Measurements from ENCODE around the gene NEXN. TPM values are rescaled to one million over a fixed set of nuclear protein-coding genes. Genes with fewer than 3 reads are reported as not detected.

Gene NEXN
- total and polyA plus RNA-seq, 2 of the 13 experiments (the other 11 are each of a cell fraction or from before 2014, with no cell fraction given), result 0.07 to 0.97 TPM

- TF ChIP-seq, protein P1, sequence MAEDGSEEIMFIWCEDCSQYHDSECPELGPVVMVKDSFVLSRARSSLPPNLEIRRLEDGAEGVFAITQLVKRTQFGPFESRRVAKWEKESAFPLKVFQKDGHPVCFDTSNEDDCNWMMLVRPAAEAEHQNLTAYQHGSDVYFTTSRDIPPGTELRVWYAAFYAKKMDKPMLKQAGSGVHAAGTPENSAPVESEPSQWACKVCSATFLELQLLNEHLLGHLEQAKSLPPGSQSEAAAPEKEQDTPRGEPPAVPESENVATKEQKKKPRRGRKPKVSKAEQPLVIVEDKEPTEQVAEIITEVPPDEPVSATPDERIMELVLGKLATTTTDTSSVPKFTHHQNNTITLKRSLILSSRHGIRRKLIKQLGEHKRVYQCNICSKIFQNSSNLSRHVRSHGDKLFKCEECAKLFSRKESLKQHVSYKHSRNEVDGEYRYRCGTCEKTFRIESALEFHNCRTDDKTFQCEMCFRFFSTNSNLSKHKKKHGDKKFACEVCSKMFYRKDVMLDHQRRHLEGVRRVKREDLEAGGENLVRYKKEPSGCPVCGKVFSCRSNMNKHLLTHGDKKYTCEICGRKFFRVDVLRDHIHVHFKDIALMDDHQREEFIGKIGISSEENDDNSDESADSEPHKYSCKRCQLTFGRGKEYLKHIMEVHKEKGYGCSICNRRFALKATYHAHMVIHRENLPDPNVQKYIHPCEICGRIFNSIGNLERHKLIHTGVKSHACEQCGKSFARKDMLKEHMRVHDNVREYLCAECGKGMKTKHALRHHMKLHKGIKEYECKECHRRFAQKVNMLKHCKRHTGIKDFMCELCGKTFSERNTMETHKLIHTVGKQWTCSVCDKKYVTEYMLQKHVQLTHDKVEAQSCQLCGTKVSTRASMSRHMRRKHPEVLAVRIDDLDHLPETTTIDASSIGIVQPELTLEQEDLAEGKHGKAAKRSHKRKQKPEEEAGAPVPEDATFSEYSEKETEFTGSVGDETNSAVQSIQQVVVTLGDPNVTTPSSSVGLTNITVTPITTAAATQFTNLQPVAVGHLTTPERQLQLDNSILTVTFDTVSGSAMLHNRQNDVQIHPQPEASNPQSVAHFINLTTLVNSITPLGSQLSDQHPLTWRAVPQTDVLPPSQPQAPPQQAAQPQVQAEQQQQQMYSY (CRISPR knock-in tag; IDR thresholded peaks at IDR 0.05), result no peak
- TF ChIP-seq ZNF749 (CRISPR knock-in tag; IDR thresholded peaks at IDR 0.05; ENCODE audit: borderline replicate concordance) (no peak), TOE1 (CRISPR knock-in tag; IDR thresholded peaks at IDR 0.05) (no peak), LRRFIP1 (CRISPR knock-in tag; conservative IDR thresholded peaks at IDR 0.05) (no peak), ZNF572 (CRISPR knock-in tag; IDR thresholded peaks at IDR 0.05) (no peak), RAD21 (CRISPR knock-in tag; IDR thresholded peaks at IDR 0.05) (no peak), GATA4 (IDR thresholded peaks at IDR 0.05; ENCODE audit: borderline replicate concordance, low read depth) (no peak), EED (CRISPR knock-in tag; IDR thresholded peaks at IDR 0.05) (no peak), NONO (IDR thresholded peaks at IDR 0.05) (no peak), NONO (CRISPR knock-in tag; conservative IDR thresholded peaks at IDR 0.05) (no peak), MIXL1 (CRISPR knock-in tag; IDR thresholded peaks at IDR 0.05) (no peak), ZNF326 (CRISPR knock-in tag; IDR thresholded peaks at IDR 0.05; ENCODE audit: borderline replicate concordance) (no peak), ZBTB49 (CRISPR knock-in tag; IDR thresholded peaks at IDR 0.05; ENCODE audit: borderline replicate concordance) (no peak), PCBP2 (optimal IDR thresholded peaks at IDR 0.05; ENCODE audit: low read depth, low read length, poor library complexity, severe bottlenecking) (no peak), CBX2 (IDR thresholded peaks at IDR 0.05; ENCODE audit: low read depth, low read length) (no peak), CBX2 (CRISPR knock-in tag; IDR thresholded peaks at IDR 0.05; ENCODE audit: low read depth) (no peak), NCOA2 (CRISPR knock-in tag; IDR thresholded peaks at IDR 0.05) (no peak), RARA (CRISPR knock-in tag; IDR thresholded peaks at IDR 0.05) (no peak), TARDBP (CRISPR knock-in tag; IDR thresholded peaks at IDR 0.05) (no peak), CBFB (CRISPR knock-in tag; IDR thresholded peaks at IDR 0.05) (no peak), ZNF883 (CRISPR knock-in tag; IDR thresholded peaks at IDR 0.05; ENCODE audit: not compliant biosample characterization) (no peak), ZNF329 (CRISPR knock-in tag; IDR thresholded peaks at IDR 0.05; ENCODE audit: low read depth) (no peak), SMARCE1 (IDR thresholded peaks at IDR 0.05; ENCODE audit: borderline replicate concordance) (no peak)
These were observed 588 bp downstream of the NEXN start (continued) for GRCh38 chr1:77888781-77889642.

Data from HepG2 (cell line).